ENCODE measurements around the gene STAT3.
"Not testable (repeated sequence)": the region's sequence is repeated elsewhere in the genome, so short reads cannot be mapped to it uniquely, and the experiment has no call there.

Gene STAT3

GRCh38 chr17:42316755-42317154, 71.5 kb downstream of the STAT3 start:
- no peak for DNase-seq (ENCODE audit: low read depth in 2 of 2)

- DNase-seq (ENCODE audit: low read depth in 2 of 2): no peak
Observed at GRCh38 chr17:42315402-42316156, 72.7 kb downstream of the STAT3 start.

GRCh38 chr17:42313773-42314566, 74.3 kb downstream of the STAT3 start:
- no peak for DNase-seq (ENCODE audit: low read depth in 2 of 2)

- no peak for DNase-seq (ENCODE audit: low read depth in 2 of 2)
Observed at GRCh38 chr17:42313389-42313772, 74.9 kb downstream of the STAT3 start.

- DNase-seq (ENCODE audit: low read depth in 2 of 2): peak; percentile 55 to 60
Observed at GRCh38 chr17:42312285-42313130, 75.7 kb downstream of the STAT3 start.

- DNase-seq (ENCODE audit: low read depth in 2 of 2): no peak
Observed at GRCh38 chr17:42312035-42312284, 76.3 kb downstream of the STAT3 start.

GRCh38 chr17:42311240-42312034, 76.8 kb downstream of the STAT3 start:
- DNase-seq (ENCODE audit: low read depth in 2 of 2): no peak

- no peak for DNase-seq (ENCODE audit: low read depth in 2 of 2)
Observed at GRCh38 chr17:42310787-42311215, 77.4 kb downstream of the STAT3 start.

- DNase-seq (ENCODE audit: low read depth in 2 of 2): no peak
Observed at GRCh38 chr17:42309986-42310786, 78.1 kb downstream of the STAT3 start.

GRCh38 chr17:42309142-42309541, 79.1 kb downstream of the STAT3 start:
- no peak for DNase-seq (ENCODE audit: low read depth in 2 of 2)

- no peak for DNase-seq (ENCODE audit: low read depth in 2 of 2)
Observed at GRCh38 chr17:42308446-42308845, 79.8 kb downstream of the STAT3 start.

- no peak for DNase-seq (ENCODE audit: low read depth in 2 of 2)
Observed at GRCh38 chr17:42307362-42307927, 80.8 kb downstream of the STAT3 start.

- DNase-seq (ENCODE audit: low read depth in 2 of 2): no peak
Observed at GRCh38 chr17:42306385-42306667, 81.9 kb downstream of the STAT3 start.

- DNase-seq (ENCODE audit: low read depth in 2 of 2): no peak
Observed at GRCh38 chr17:42305543-42306384, 82.5 kb downstream of the STAT3 start.

- DNase-seq (ENCODE audit: low read depth in 2 of 2): not testable (repeated sequence)
Observed at GRCh38 chr17:42305031-42305330, 83.3 kb downstream of the STAT3 start.

GRCh38 chr17:42304187-42305030, 83.8 kb downstream of the STAT3 start:
- no peak for DNase-seq (ENCODE audit: low read depth in 2 of 2)

GRCh38 chr17:42303694-42304093, 84.5 kb downstream of the STAT3 start:
- no peak for DNase-seq (ENCODE audit: low read depth in 2 of 2)

GRCh38 chr17:42301022-42301421, 87.2 kb downstream of the STAT3 start:
- no peak for DNase-seq (ENCODE audit: low read depth in 2 of 2)

- not testable (repeated sequence) for DNase-seq (ENCODE audit: low read depth in 2 of 2)
Observed at GRCh38 chr17:42299913-42300312, 88.3 kb downstream of the STAT3 start.
